GM19438 (cell line): ENCODE results near the gene TRPT1.

ENCODE experiments used
- ATAC-seq: cut with Tn5 transposase; IDR thresholded peaks from one replicate; pipeline ENCODE4 v1.9.1; 2021; ENCODE audit warnings: low read depth; ENCODE audit not compliant: unreplicated experiment

Gene TRPT1

GRCh38 chr11:64210301-64211020 is 15.5 kb downstream of the TRPT1 start:
- no peak for ATAC-seq

- ATAC-seq = no peak
Observed at GRCh38 chr11:64209563-64209843, 16.5 kb downstream of the TRPT1 start.

- ATAC-seq = no peak
Observed at GRCh38 chr11:64208796-64209562, 17.0 kb downstream of the TRPT1 start.

- no peak for ATAC-seq
Observed at GRCh38 chr11:64208086-64208795, 17.7 kb downstream of the TRPT1 start.

GRCh38 chr11:64207256-64208085 is 18.5 kb downstream of the TRPT1 start:
- ATAC-seq = no peak

- no peak for ATAC-seq
Observed at GRCh38 chr11:64206457-64207255, 19.3 kb downstream of the TRPT1 start, which contains the start of gene FERMT3. FERMT3 (plus strand) TSS chr11:64206721; CDS start chr11:64207365, 644 bp downstream.

GRCh38 chr11:64204464-64204989 is 21.5 kb downstream of the TRPT1 start:
- no peak for ATAC-seq

GRCh38 chr11:64204080-64204440 is 21.9 kb downstream of the TRPT1 start:
- ATAC-seq = no peak

GRCh38 chr11:64203421-64204079 is 22.4 kb downstream of the TRPT1 start:
- no peak for ATAC-seq

- ATAC-seq = no peak
Observed at GRCh38 chr11:64202992-64203391, 23.0 kb downstream of the TRPT1 start.

GRCh38 chr11:64201543-64201942 is 24.4 kb downstream of the TRPT1 start:
- no peak for ATAC-seq

GRCh38 chr11:64198511-64198910 is 27.5 kb downstream of the TRPT1 start:
- no peak for ATAC-seq

GRCh38 chr11:64196626-64197025 is 29.4 kb downstream of the TRPT1 start:
- no peak for ATAC-seq

- ATAC-seq = no peak
Observed at GRCh38 chr11:64192434-64192833, 33.6 kb downstream of the TRPT1 start.

- no peak for ATAC-seq
Observed at GRCh38 chr11:64186492-64187165, 39.4 kb downstream of the TRPT1 start.

GRCh38 chr11:64185693-64186491 is 40.1 kb downstream of the TRPT1 start, which contains the start of gene STIP1:
STIP1 (plus strand) TSS chr11:64186171; CDS start chr11:64186262, 91 bp downstream.
- ATAC-seq = peak; percentile 88

GRCh38 chr11:64185175-64185692 is 40.8 kb downstream of the TRPT1 start:
- peak; percentile 14 for ATAC-seq
